Ovary (tissue), 9 donors: ENCODE results near the gene NFKBIA. TPM values are rescaled to one million over a fixed set of nuclear protein-coding genes. Genes with fewer than 3 reads are reported as not detected.

Experiments
- DNase-seq, 5 donors: peaks; one replicate each; pipeline ENCODE4 v3.0.0-alpha.2; 2019 to 2020
- H3K27ac ChIP-seq, 2 donors: fragments of 200-600 bp; one replicate each; pipeline versions ENCODE4 v1.5.1 to v1.8.0; 2019 to 2022
- H3K27me3 ChIP-seq: fragments of 200-600 bp; one replicate; pipeline ENCODE4 v1.8.0; 2022
- H3K36me3 ChIP-seq: fragments of 200-600 bp; sonication (generic); one replicate; pipeline ENCODE4 v1.5.1; 2019
- H3K4me1 ChIP-seq: one replicate; pipeline ENCODE4 v1.8.1; 2013; ENCODE audit warnings: mild to moderate bottlenecking, moderate library complexity; ENCODE audit not compliant: insufficient read depth
- H3K4me3 ChIP-seq: fragments of 200-600 bp; sonication (generic); one replicate; pipeline ENCODE4 v1.5.1; 2017
- H3K9me3 ChIP-seq, 2 donors: fragments of 200-600 bp in 1 of 2; sonication (generic) in 1 of 2; one replicate each; pipeline versions ENCODE4 v1.5.1 to v1.8.1; 2013 to 2019; ENCODE audit warnings: mild to moderate bottlenecking in 1 of 2, moderate library complexity in 1 of 2
- CTCF ChIP-seq, 3 donors: fragments of 450-650 bp in 2 of 3; fragments of 200-600 bp in 1 of 3; IDR thresholded peaks; one replicate each; pipeline versions ENCODE4 v1.5.1 to v1.8.0; 2016 to 2022; ENCODE audit warnings: antibody characterized with exemption in 3 of 3, mild to moderate bottlenecking in 1 of 3
- EP300 ChIP-seq: sonication (generic); formaldehyde crosslinking; IDR thresholded peaks from one replicate; pipeline ENCODE4 v1.6.1; 2017; ENCODE audit warnings: antibody characterized with exemption
- POLR2A ChIP-seq: fragments of 450-650 bp; IDR thresholded peaks from one replicate; pipeline ENCODE4 v1.6.1; 2017; ENCODE audit warnings: antibody characterized with exemption, mild to moderate bottlenecking, moderate library complexity
- WGBS, 3 donors: extraction: QIAGEN DNeasy Blood & Tissue Kit in 1 of 3; methylation state at CpG; one replicate each; pipeline versions ENCODE4 v1.1.5 to v1.1.7; 2013 to 2017; 5-methylcytosine and 5-hydroxymethylcytosine counted together
- intact Hi-C, 4 donors: fragments of 100-400 bp; cut with DNase I; formaldehyde crosslinking; loops; one replicate each; pipeline versions ENCODE4 v1.11.0 to v1.15.1; 2022 to 2023
- polyA plus RNA-seq, 2 donors: library from polyadenylated mRNA; stranded (reverse); fragments of 200-250 nt in 1 of 2; fragments of 350-450 nt in 1 of 2; fragmentation: Illumina TruSeq in 1 of 2; extraction: RNeasy Lipid Tissue Mini Kit (QIAGEN cat#74804) in 1 of 2; gene quantifications; one replicate each; pipeline ENCODE4 v1.2.3, GENCODE V29; 2013 to 2014
- total RNA-seq, 7 donors: library from RNA; depleted of rRNA in 2 of 7; stranded (reverse); fragments of >200 nt in 2 of 7; fragmentation: NEBNext Ultra II Directional in 3 of 7; extraction: Animal tissue kit (Norgen Biotek cat#: 25700) in 3 of 7; gene quantifications; one replicate each; pipeline versions ENCODE4 v1.1.0 to v1.2.4, GENCODE V29; 2016 to 2023
- donor health status: DM: no; HTN: no; CAD: no; lungs with moderate emphysema.
- donor health status: DM: no; HTN: no; CAD: no.
- donor health status: Bipolar disorder and iron deficiency.
- donor health status: DM: yes; HTN: yes; CAD: no.
- donor health status: DM: no; HTN: no; CAD: no.
- donor health status: DM: yes; HTN: yes; CAD: no.

The NFKBIA gene
- total and polyA plus RNA-seq, 9 donors: 109 to 1,807 (median 222) TPM

- TF ChIP-seq CTCF (IDR thresholded peaks at IDR 0.05) (no peak), POLR2A (no peak), EP300 (no peak)
- H3K36me3 ChIP-seq: no peaks in the 10 kb centered on the region
- no peaks in the 10 kb centered on the region for H3K4me1 ChIP-seq
- WGBS, 3 donors: 81 to 93% (median 90%) methylated on average over 3 of the region's 3 CpGs
- no peaks in the 10 kb centered on the region for H3K9me3 ChIP-seq
- no peaks in the 10 kb centered on the region for H3K27me3 ChIP-seq
- intact Hi-C loops: no loop called here
- H3K4me3 ChIP-seq: no peak overlapping the region
- no peak overlapping the region for H3K27ac ChIP-seq
- DNase-seq: no peak
Observed at GRCh38 chr14:35391388-35391710, 13.2 kb downstream of the NFKBIA start.

DNA sequence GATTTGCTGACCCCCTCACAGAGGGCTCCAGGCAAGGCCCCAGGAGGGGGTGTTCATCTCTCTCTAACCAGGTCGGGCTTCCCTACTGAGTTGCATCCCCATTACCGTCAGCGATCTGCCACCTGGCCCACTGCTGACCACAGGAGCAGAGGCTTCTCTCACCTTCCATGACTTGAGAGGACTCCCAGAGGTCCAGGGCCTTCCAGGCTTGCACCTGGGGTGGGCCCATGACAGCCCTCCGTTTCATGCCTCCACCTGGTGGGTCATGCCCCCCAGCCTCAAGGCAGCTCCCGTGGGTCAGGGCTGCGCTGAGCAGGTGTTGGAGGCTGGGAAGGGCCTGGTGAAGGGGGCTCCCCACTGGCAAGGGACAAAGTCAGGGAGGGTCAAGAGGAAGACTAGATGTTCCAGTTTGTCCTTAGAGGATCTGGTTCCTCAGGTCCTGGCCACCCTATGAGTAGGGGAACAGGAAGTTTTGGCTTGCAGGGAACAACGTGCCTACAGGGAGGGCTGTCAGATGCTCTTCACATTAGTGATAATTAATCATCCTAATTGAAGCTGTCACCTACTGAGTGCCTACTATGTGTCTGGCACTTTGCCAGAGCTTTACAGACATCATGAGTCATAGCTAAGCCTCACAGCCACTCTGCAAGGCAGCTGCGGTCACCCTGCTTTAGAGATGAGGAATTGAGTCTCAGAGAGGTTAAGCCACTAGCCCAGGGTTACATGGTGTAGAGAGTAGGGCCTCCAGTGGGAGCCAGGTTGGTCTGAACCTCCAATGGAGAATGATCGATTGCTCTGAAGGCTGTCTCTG, 13.8 kb downstream of the NFKBIA start:
- no peaks in the 10 kb centered on the region for H3K36me3 ChIP-seq
- no peak overlapping the region for H3K27ac ChIP-seq
- 80 to 84% (median 80%) methylated on average over 9 of the region's 9 CpGs for WGBS, 3 donors
- no peak for TF ChIP-seq POLR2A
- no peak for TF ChIP-seq EP300
- TF ChIP-seq CTCF (IDR thresholded peaks at IDR 0.05): no peak
- no peaks in the 10 kb centered on the region for H3K9me3 ChIP-seq
- no peak overlapping the region for H3K4me3 ChIP-seq
- intact Hi-C loops: no loop called here
- H3K4me1 ChIP-seq: peaks cover 2% of the 10 kb centered on the region
- H3K27me3 ChIP-seq: no peaks in the 10 kb centered on the region
- peak in 1 of 5 donors; percentile 32 for DNase-seq

GRCh38 chr14:35389315-35389667, 15.3 kb downstream of the NFKBIA start:
- 92 to 95% (median 94%) methylated on average over 9 of the region's 9 CpGs for WGBS, 3 donors
- H3K9me3 ChIP-seq: no peaks in the 10 kb centered on the region
- no peak overlapping the region for H3K27ac ChIP-seq
- no peak overlapping the region for H3K4me3 ChIP-seq
- H3K27me3 ChIP-seq: no peaks in the 10 kb centered on the region
- TF ChIP-seq CTCF (IDR thresholded peaks at IDR 0.05) (no peak), EP300 (no peak), POLR2A (no peak)
- no peaks in the 10 kb centered on the region for H3K36me3 ChIP-seq
- intact Hi-C loops: loop anchor here in 1 of 4 donors (5.0 kb wide), 1 partner anchor 47 kb away; no protein-coding TSS in a partner anchor
- peaks cover 13% of the 10 kb centered on the region for H3K4me1 ChIP-seq
- DNase-seq: no peak

GRCh38 chr14:35388656-35389314, 15.8 kb downstream of the NFKBIA start:
- H3K4me3 ChIP-seq: no peak overlapping the region
- WGBS, 3 donors: 90 to 94% (median 94%) methylated on average over 14 of the region's 14 CpGs
- no peak overlapping the region for H3K27ac ChIP-seq
- intact Hi-C loops: loop anchor here in 1 of 4 donors (5.0 kb wide), 1 partner anchor 46 kb away; no protein-coding TSS in a partner anchor
- peaks cover 18% of the 10 kb centered on the region for H3K4me1 ChIP-seq
- H3K27me3 ChIP-seq: no peaks in the 10 kb centered on the region
- TF ChIP-seq CTCF (IDR thresholded peaks at IDR 0.05) (no peak), EP300 (no peak), POLR2A (no peak)
- DNase-seq: no peak
- no peaks in the 10 kb centered on the region for H3K36me3 ChIP-seq
- no peaks in the 10 kb centered on the region for H3K9me3 ChIP-seq
